Adrenal gland (tissue), 12 donors: ENCODE results near the gene XG. TPM values are rescaled to one million over a fixed set of nuclear protein-coding genes. Genes with fewer than 3 reads are reported as not detected.
"Not testable (repeated sequence)": the region's sequence is repeated elsewhere in the genome, so short reads cannot be mapped to it uniquely, and the experiment has no call there.

Source experiments
- DNase-seq, 7 donors: peaks; one replicate each; pipeline ENCODE4 v3.0.0-alpha.2; 2019 to 2020
- H3K27ac ChIP-seq, 5 donors: fragments of 200-600 bp; sonication (generic) in 4 of 5; 1 replicate in 3 of 5; 2 replicates in 2 of 5; pipeline versions ENCODE4 v1.5.1 to v1.8.0; 2016 to 2020; ENCODE audit warnings: mild to moderate bottlenecking in 1 of 5
- H3K27me3 ChIP-seq: fragments of 200-600 bp; 2 replicates; pipeline ENCODE4 v1.8.0; 2021
- H3K36me3 ChIP-seq, 2 donors: fragments of 200-600 bp; replicated peaks in 1 of 2; 1 replicate in 1 of 2; 2 replicates in 1 of 2; pipeline versions ENCODE4 v1.5.1 to v1.8.0; 2018 to 2022
- H3K4me1 ChIP-seq, 2 donors: fragments of 200-600 bp; replicated peaks in 1 of 2; 1 replicate in 1 of 2; 2 replicates in 1 of 2; pipeline versions ENCODE4 v1.5.1 to v1.8.0; 2018 to 2021
- H3K4me3 ChIP-seq, 4 donors: fragments of 200-600 bp; sonication (generic) in 3 of 4; one replicate each; pipeline ENCODE4 v1.5.1; 2016 to 2018
- H3K9me3 ChIP-seq, 3 donors: fragments of 200-600 bp; sonication (generic) in 1 of 3; replicated peaks in 1 of 3; 1 replicate in 2 of 3; 2 replicates in 1 of 3; pipeline versions ENCODE4 v1.5.1 to v1.8.0; 2016 to 2021
- CTCF ChIP-seq, 6 experiments: fragments of 450-650 bp in 4 of 6; fragments of 200-600 bp in 2 of 6; sonication (generic) in 1 of 6; IDR thresholded peaks; 1 replicate in 5 of 6; 2 replicates in 1 of 6; pipeline versions ENCODE4 v1.5.1 to v1.8.0; 2016 to 2021; ENCODE audit warnings: antibody characterized with exemption in 6 of 6, mild to moderate bottlenecking in 2 of 6, moderate library complexity in 1 of 6
- POLR2A ChIP-seq, 2 donors: fragments of 450-650 bp; IDR thresholded peaks; one replicate each; pipeline ENCODE4 v1.6.1; 2017; ENCODE audit warnings: antibody characterized with exemption in 2 of 2, mild to moderate bottlenecking in 2 of 2, moderate library complexity in 1 of 2
- WGBS, 4 donors: extraction: QIAGEN DNeasy Blood & Tissue Kit in 2 of 4; methylation state at CpG; one replicate each; pipeline versions ENCODE4 v1.1.5 to v1.1.7; 2013 to 2017; 5-methylcytosine and 5-hydroxymethylcytosine counted together
- intact Hi-C, 2 donors: fragments of 100-400 bp; cut with DNase I; formaldehyde crosslinking; loops; one replicate each; pipeline versions ENCODE4 v1.14.1 to v1.15.0; 2022 to 2023
- polyA plus RNA-seq, 3 donors: library from polyadenylated mRNA; stranded (reverse); fragments of 200-250 nt in 2 of 3; fragments of 350-450 nt in 1 of 3; fragmentation: Illumina TruSeq in 1 of 3; extraction: RNeasy Lipid Tissue Mini Kit (QIAGEN cat#74804) in 1 of 3; gene quantifications; one replicate each; pipeline ENCODE4 v1.2.3, GENCODE V29; 2013 to 2014
- total RNA-seq, 9 donors: library from RNA; depleted of rRNA in 4 of 9; stranded (reverse); fragments of >200 nt in 4 of 9; fragments of 120-200 nt in 1 of 9; fragmentation: NEBNext Ultra II Directional in 1 of 9; extraction: Animal tissue kit (Norgen Biotek cat#: 25700) in 1 of 9; gene quantifications; one replicate each; pipeline versions ENCODE4 v1.1.0 to v1.2.4, GENCODE V29; 2013 to 2023
- donor health status: healthy with polysubstance abuse.
- donor health status: Bipolar disorder and iron deficiency.
- donor health status: DM: yes; HTN: yes; CAD: no.
- donor health status: DM: no; HTN: no; CAD: no.
- donor health status: DM: no; HTN: no; CAD: no.
- donor health status: DM: yes; HTN: yes; CAD: no.

Gene XG
- total and polyA plus RNA-seq, 12 donors: 0.06 to 0.07 TPM; not detected in 10

GRCh38 chrX:2767631-2768455 is 16.0 kb downstream of the XG start:
- H3K9me3 ChIP-seq: no peaks in the 10 kb centered on the region
- H3K4me3 ChIP-seq: no peak overlapping the region
- no peaks in the 10 kb centered on the region for H3K4me1 ChIP-seq
- DNase-seq: peak; percentile 44 to 89 (median 66)
- H3K36me3 ChIP-seq: no peaks in the 10 kb centered on the region
- no peaks in the 10 kb centered on the region for H3K27me3 ChIP-seq
- WGBS, 4 donors: 53 to 59% (median 56%) methylated on average over 18 to 25 of the region's 25 CpGs
- no peak overlapping the region for H3K27ac ChIP-seq
- intact Hi-C loops: no loop called here
- TF ChIP-seq POLR2A (IDR thresholded peaks at IDR 0.05) (peak in 1 of 2 donors; percentile 31), CTCF (IDR thresholded peaks at IDR 0.05) (no peak)

- H3K9me3 ChIP-seq: no peaks in the 10 kb centered on the region
- no peak overlapping the region for H3K4me3 ChIP-seq
- H3K36me3 ChIP-seq: no peaks in the 10 kb centered on the region
- no peak for DNase-seq
- TF ChIP-seq POLR2A (IDR thresholded peaks at IDR 0.05) (no peak), CTCF (IDR thresholded peaks at IDR 0.05) (no peak)
- 70 to 90% (median 78%) methylated on average over 1 of the region's 1 CpG for WGBS, 4 donors
- H3K27ac ChIP-seq: no peak overlapping the region
- H3K4me1 ChIP-seq: no peaks in the 10 kb centered on the region
- H3K27me3 ChIP-seq: no peaks in the 10 kb centered on the region
- intact Hi-C loops: no loop called here
These were observed 17.8 kb downstream of the XG start for GRCh38 chrX:2769615-2770014.

DNA sequence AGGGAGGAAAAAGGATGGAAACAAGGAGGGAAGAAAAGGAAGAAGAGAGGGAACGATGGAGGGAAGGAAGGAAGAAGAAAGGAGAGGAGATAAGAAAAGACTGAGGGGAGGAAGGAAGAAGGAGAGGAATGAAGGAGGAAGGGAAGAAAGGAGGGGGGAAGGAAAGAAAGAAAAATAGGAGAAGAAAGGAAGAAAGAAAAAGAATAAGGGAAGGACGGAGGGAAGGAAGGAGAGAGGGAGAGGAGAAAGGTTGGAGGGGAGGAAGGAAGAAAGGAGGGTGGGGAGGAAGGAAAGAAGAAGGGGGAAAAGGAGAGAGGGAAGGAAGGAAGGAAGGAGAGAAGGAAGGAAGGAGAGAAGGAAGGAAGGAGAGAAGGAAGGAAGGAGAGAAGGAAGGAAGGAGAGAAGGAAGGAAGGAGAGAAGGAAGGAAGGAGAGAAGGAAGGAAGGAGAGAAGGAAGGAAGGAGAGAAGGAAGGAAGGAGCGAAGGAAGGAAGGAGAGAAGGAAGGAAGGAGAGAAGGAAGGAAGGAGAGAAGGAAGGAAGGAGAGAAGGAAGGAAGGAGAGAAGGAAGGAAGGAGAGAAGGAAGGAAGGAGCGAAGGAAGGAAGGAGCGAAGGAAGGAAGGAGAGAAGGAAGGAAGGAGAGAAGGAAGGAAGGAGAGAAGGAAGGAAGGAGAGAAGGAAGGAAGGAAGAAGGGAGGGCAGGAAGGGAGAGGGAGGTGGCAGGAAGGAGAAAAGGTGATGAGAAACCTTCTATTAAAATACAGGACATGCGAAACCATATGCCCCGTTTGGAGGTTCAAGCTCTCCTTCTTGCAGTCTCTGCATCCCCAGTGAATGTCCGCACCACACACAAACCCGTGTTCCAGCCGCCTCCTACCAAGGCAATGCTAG is 21.6 kb downstream of the XG start:
- H3K36me3 ChIP-seq, H3K27ac ChIP-seq, H3K27me3 ChIP-seq, intact Hi-C loops, H3K4me1 ChIP-seq, H3K9me3 ChIP-seq, H3K4me3 ChIP-seq, DNase-seq: not testable (repeated sequence)
- 82 to 89% (median 86%) methylated on average over 8 to 9 of the region's 10 CpGs for WGBS, 4 donors

- no peaks in the 10 kb centered on the region for H3K36me3 ChIP-seq
- no peaks in the 10 kb centered on the region for H3K9me3 ChIP-seq
- H3K27me3 ChIP-seq: no peaks in the 10 kb centered on the region
- H3K4me3 ChIP-seq: no peak overlapping the region
- no peak overlapping the region for H3K27ac ChIP-seq
- no peak for DNase-seq
- intact Hi-C loops: no loop called here
- TF ChIP-seq POLR2A (IDR thresholded peaks at IDR 0.05) (no peak), CTCF (IDR thresholded peaks at IDR 0.05) (no peak)
- 79 to 88% (median 86%) methylated on average over 5 of the region's 5 CpGs for WGBS, 4 donors
- no peaks in the 10 kb centered on the region for H3K4me1 ChIP-seq
These were observed 22.2 kb downstream of the XG start for GRCh38 chrX:2774057-2774456.
